ENCODE data around the gene KLK14. TPM values are rescaled to one million over a fixed set of nuclear protein-coding genes. Genes with fewer than 3 reads are reported as not detected.

KLK14 gene
- total RNA-seq, 2 donors from 2014 or later: 4.2 to 5.3 TPM

DNA sequence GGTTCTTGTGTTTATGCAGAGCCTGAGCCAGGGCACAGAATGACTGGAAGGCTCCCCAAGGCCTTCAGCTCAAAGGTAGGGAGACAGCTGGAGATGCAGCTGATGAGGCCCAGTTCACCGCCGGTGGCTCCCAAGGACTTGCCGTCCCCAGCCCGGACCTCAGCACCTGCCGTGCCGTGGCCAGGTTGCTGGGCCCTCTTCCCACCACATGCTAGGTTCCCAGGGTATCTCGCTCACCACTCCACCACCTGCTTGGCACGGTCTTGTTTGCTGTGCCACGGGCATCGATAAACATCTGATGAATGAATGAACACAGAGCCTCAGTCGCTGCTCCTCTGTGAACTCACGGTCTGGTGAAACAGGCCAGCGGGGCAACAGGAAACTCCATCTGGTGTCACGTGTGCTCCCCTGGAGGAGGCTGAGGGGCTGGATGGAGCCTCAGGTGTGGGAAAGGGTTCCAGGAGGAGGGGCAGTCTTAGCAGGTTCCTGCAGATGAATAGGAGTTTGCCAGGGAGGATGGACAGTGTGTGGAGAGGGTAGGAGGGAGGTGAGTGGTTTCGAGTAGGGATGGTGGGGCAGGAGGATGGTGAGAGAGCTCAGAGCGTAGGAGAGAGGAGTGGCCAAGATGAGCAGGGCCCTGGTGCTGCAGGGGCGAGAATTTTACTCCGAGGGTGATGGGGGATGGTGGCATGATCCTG lies 3.6 kb upstream of the KLK14 start:
- Histone ChIP-seq H3K36me3 (no peaks in the 10 kb centered on the region), H3K27me3 (replicated peaks; ENCODE audit: insufficient read depth) (no peaks in the 10 kb centered on the region), H3K27ac (no peak overlapping the region), H3K9me3 (no peaks in the 10 kb centered on the region), H3K4me1 (replicated peaks) (no peaks in the 10 kb centered on the region), H3K4me3 (no peak overlapping the region)
- WGBS: 77% methylated on average over 18 of the region's 18 CpGs
- no peak for TF ChIP-seq POLR2AphosphoS5 (IDR thresholded peaks at IDR 0.05)
- TF ChIP-seq, protein P1, sequence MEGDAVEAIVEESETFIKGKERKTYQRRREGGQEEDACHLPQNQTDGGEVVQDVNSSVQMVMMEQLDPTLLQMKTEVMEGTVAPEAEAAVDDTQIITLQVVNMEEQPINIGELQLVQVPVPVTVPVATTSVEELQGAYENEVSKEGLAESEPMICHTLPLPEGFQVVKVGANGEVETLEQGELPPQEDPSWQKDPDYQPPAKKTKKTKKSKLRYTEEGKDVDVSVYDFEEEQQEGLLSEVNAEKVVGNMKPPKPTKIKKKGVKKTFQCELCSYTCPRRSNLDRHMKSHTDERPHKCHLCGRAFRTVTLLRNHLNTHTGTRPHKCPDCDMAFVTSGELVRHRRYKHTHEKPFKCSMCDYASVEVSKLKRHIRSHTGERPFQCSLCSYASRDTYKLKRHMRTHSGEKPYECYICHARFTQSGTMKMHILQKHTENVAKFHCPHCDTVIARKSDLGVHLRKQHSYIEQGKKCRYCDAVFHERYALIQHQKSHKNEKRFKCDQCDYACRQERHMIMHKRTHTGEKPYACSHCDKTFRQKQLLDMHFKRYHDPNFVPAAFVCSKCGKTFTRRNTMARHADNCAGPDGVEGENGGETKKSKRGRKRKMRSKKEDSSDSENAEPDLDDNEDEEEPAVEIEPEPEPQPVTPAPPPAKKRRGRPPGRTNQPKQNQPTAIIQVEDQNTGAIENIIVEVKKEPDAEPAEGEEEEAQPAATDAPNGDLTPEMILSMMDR (IDR thresholded peaks at IDR 0.05): no peak
- no peak for TF ChIP-seq POLR2A (IDR thresholded peaks at IDR 0.05)
- DNase-seq (ENCODE audit: low spot score): no peak
- intact Hi-C loops (cut with DNase I): no loop called here

GRCh38 chr19:51084505-51084904 lies 1.8 kb upstream of the KLK14 start:
- Histone ChIP-seq H3K27ac (no peak overlapping the region), H3K9me3 (no peaks in the 10 kb centered on the region), H3K27me3 (replicated peaks; ENCODE audit: insufficient read depth) (no peaks in the 10 kb centered on the region), H3K4me3 (no peak overlapping the region), H3K4me1 (replicated peaks) (no peaks in the 10 kb centered on the region), H3K36me3 (no peaks in the 10 kb centered on the region)
- no peak for TF ChIP-seq POLR2A (IDR thresholded peaks at IDR 0.05)
- TF ChIP-seq, protein P1 (IDR thresholded peaks at IDR 0.05): no peak
- TF ChIP-seq POLR2AphosphoS5 (IDR thresholded peaks at IDR 0.05): no peak
- DNase-seq (ENCODE audit: low spot score): no peak
- intact Hi-C loops (cut with DNase I): no loop called here
- WGBS: 78% methylated on average over 7 of the region's 7 CpGs

DNA sequence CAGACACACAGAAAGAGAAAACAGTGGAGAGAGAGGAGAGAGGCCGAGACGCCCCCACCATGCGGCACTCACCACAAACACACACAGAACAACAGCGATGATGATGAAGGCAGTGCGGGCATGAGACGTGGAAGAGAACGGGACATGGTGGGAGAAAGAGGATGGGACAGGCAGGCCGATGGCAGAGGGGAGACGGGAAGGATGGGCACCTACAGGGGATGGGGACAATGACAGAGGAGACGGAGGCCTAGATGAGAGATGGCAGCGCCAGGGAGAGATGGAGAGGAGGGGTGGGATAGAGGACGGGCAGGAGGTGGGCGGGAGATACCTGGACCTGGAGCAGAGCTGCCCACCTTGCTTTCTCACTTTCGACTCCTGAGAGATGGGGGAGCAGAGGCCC lies 1.1 kb upstream of the KLK14 start:
- DNase-seq (ENCODE audit: low spot score): no peak
- Histone ChIP-seq H3K9me3 (no peaks in the 10 kb centered on the region), H3K27ac (no peak overlapping the region), H3K4me3 (no peak overlapping the region), H3K4me1 (replicated peaks) (no peaks in the 10 kb centered on the region), H3K36me3 (no peaks in the 10 kb centered on the region), H3K27me3 (replicated peaks; ENCODE audit: insufficient read depth) (no peaks in the 10 kb centered on the region)
- intact Hi-C loops (cut with DNase I): no loop called here
- TF ChIP-seq, protein P1 (IDR thresholded peaks at IDR 0.05): no peak
- TF ChIP-seq POLR2A (IDR thresholded peaks at IDR 0.05): no peak
- TF ChIP-seq POLR2AphosphoS5 (IDR thresholded peaks at IDR 0.05): no peak
- WGBS: 92% methylated on average over 14 of the region's 14 CpGs

DNA sequence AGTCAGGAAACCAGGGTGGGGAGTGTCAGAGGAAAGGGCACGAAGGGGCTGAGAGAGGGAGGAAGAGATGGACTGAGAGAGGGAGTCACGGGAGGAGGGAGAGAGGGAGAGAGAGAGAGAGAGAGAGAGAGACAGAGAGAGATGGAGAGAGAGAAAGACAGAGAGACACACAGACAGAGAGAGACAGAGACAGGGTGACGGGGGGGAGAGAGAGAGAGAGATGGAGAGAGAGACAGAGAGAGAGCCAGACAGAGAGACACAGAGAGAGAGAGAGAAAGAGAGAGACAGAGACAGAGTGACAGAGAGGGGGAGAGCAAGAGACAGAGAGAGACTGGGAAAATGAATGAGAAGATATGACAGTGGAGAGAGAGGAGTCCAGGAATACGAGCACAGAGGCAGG lies 494 bp upstream of the KLK14 start:
- Histone ChIP-seq H3K4me1 (replicated peaks) (no peaks in the 10 kb centered on the region), H3K27ac (no peak overlapping the region), H3K27me3 (replicated peaks; ENCODE audit: insufficient read depth) (no peaks in the 10 kb centered on the region), H3K36me3 (no peaks in the 10 kb centered on the region), H3K9me3 (no peaks in the 10 kb centered on the region), H3K4me3 (no peak overlapping the region)
- 51% methylated on average over 4 of the region's 4 CpGs for WGBS
- TF ChIP-seq POLR2AphosphoS5 (IDR thresholded peaks at IDR 0.05) (no peak), POLR2A (IDR thresholded peaks at IDR 0.05) (no peak)
- TF ChIP-seq, protein P1 (IDR thresholded peaks at IDR 0.05): no peak
- intact Hi-C loops (cut with DNase I): no loop called here
- DNase-seq (ENCODE audit: low spot score): no peak

- no peaks in the 10 kb centered on the region for H3K9me3 ChIP-seq
- H3K27ac ChIP-seq: no peak overlapping the region
- H3K36me3 ChIP-seq: no peaks in the 10 kb centered on the region
- intact Hi-C loops (cut with DNase I): no loop called here
- no peaks in the 10 kb centered on the region for H3K27me3 ChIP-seq (replicated peaks; ENCODE audit: insufficient read depth)
- 93% methylated on average over 14 of the region's 14 CpGs for WGBS
- DNase-seq (ENCODE audit: low spot score): no peak
- no peaks in the 10 kb centered on the region for H3K4me1 ChIP-seq (replicated peaks)
- H3K4me3 ChIP-seq: no peak overlapping the region
- TF ChIP-seq, protein P1 (IDR thresholded peaks at IDR 0.05): no peak
- TF ChIP-seq POLR2AphosphoS5 (IDR thresholded peaks at IDR 0.05) (no peak), POLR2A (IDR thresholded peaks at IDR 0.05) (no peak)
These were observed 1.2 kb downstream of the KLK14 start for GRCh38 chr19:51081476-51081875.
